GM19099 (cell line): ENCODE data around the gene CARD10.

Experiments used
- POLR2A ChIP-seq: IDR thresholded peaks from 3 replicates; pipeline ENCODE4 v1.6.1; 2011; ENCODE audit warnings: low read depth; ENCODE audit not compliant: insufficient read length; ENCODE audit errors: extremely low read depth

The CARD10 gene

GRCh38 chr22:37454857-37455686 is 64.1 kb downstream of the CARD10 start:
- TF ChIP-seq POLR2A, result no peak

- no peak for TF ChIP-seq POLR2A
These were observed 65.5 kb downstream of the CARD10 start for GRCh38 chr22:37453696-37454095.

- TF ChIP-seq POLR2A, result no peak
These were observed 68.0 kb downstream of the CARD10 start for GRCh38 chr22:37451218-37451617.

- no peak for TF ChIP-seq POLR2A
These were observed 69.7 kb downstream of the CARD10 start for GRCh38 chr22:37449331-37450001.

- TF ChIP-seq POLR2A, result no peak
These were observed 70.6 kb downstream of the CARD10 start for GRCh38 chr22:37448516-37449127.

- TF ChIP-seq POLR2A, result no peak
These were observed 73.7 kb downstream of the CARD10 start for GRCh38 chr22:37445501-37445900.

- TF ChIP-seq POLR2A, result no peak
These were observed 75.2 kb downstream of the CARD10 start for GRCh38 chr22:37443977-37444376.

GRCh38 chr22:37443086-37443485 is 76.1 kb downstream of the CARD10 start:
- no peak for TF ChIP-seq POLR2A

GRCh38 chr22:37442537-37442936 is 76.7 kb downstream of the CARD10 start:
- TF ChIP-seq POLR2A, result no peak

GRCh38 chr22:37442135-37442534 is 77.1 kb downstream of the CARD10 start:
- TF ChIP-seq POLR2A, result no peak

GRCh38 chr22:37440875-37441274 is 78.3 kb downstream of the CARD10 start:
- TF ChIP-seq POLR2A, result no peak
